Body of pancreas (tissue), 4 donors: ENCODE measurements around the gene FKBP7.

ENCODE experiments used
- CTCF ChIP-seq, 7 experiments: fragments of 450-650 bp in 4 of 7; fragments of 200-600 bp in 3 of 7; sonication (generic) in 3 of 7; IDR thresholded peaks; one replicate each; pipeline ENCODE4 v1.5.1; 2016 to 2019; ENCODE audit warnings: antibody characterized with exemption in 7 of 7
- POLR2A ChIP-seq, 3 donors: fragments of 450-650 bp; IDR thresholded peaks; one replicate each; pipeline ENCODE4 v1.6.1; 2016; ENCODE audit warnings: antibody characterized with exemption in 3 of 3, mild to moderate bottlenecking in 2 of 3

GRCh38 chr2:178482437-178482836, 4.0 kb upstream of the FKBP7 start:
- TF ChIP-seq CTCF (IDR thresholded peaks at IDR 0.05) = no peak
- TF ChIP-seq POLR2A (IDR thresholded peaks at IDR 0.05) = no peak
